Pancreas (tissue), 10 donors: ENCODE results near the gene HOXC12. TPM values are rescaled to one million over a fixed set of nuclear protein-coding genes. Genes with fewer than 3 reads are reported as not detected.

Source experiments
- ATAC-seq, 4 donors: fragments of 200-7000 bp; cut with Tn5 transposase; one replicate each; pipeline versions ENCODE4 v1.8.0 to v1.9.1; 2020; ENCODE audit warnings: mild to moderate bottlenecking in 4 of 4, moderate library complexity in 4 of 4
- DNase-seq, 6 donors: peaks; one replicate each; pipeline ENCODE4 v3.0.0-alpha.2; 2020
- FAIRE-seq: peaks from 2 replicates; lab custom pipeline; 2012; peaks lifted over from hg19 to GRCh38; lab: Jason Lieb, UNC
- H3K27ac ChIP-seq, 4 donors: fragments of 200-600 bp; sonication (generic); 1 replicate in 3 of 4; 2 replicates in 1 of 4; pipeline versions ENCODE4 v1.5.0 to v1.8.0; 2020
- H3K27me3 ChIP-seq, 4 donors: fragments of 200-600 bp; one replicate each; pipeline ENCODE4 v1.8.0; 2021
- H3K36me3 ChIP-seq, 3 donors: fragments of 200-600 bp; sonication (generic) in 1 of 3; one replicate each; pipeline versions ENCODE4 v1.5.0 to v1.8.0; 2020 to 2021
- H3K4me1 ChIP-seq, 3 donors: fragments of 200-600 bp; one replicate each; pipeline ENCODE4 v1.8.0; 2021
- H3K4me3 ChIP-seq, 4 donors: fragments of 200-600 bp; sonication (generic) in 2 of 4; one replicate each; pipeline versions ENCODE4 v1.5.0 to v1.8.0; 2020 to 2021
- H3K9me3 ChIP-seq, 4 donors: fragments of 200-600 bp; one replicate each; pipeline ENCODE4 v1.8.0; 2021
- WGBS, 2 donors: extraction: QIAGEN DNeasy Blood & Tissue Kit; methylation state at CpG; one replicate each; pipeline ENCODE4 v1.1.7; 2013; 5-methylcytosine and 5-hydroxymethylcytosine counted together
- intact Hi-C, 3 donors: fragments of 100-400 bp; cut with DNase I; formaldehyde crosslinking; loops; one replicate each; pipeline versions ENCODE4 v1.11.1 to v1.14.2; 2022
- polyA plus RNA-seq, 2 donors: library from polyadenylated mRNA; stranded (reverse); fragments of 200-250 nt; gene quantifications; one replicate each; pipeline ENCODE4 v1.2.3, GENCODE V29; 2013
- total RNA-seq, 6 donors: library from RNA; stranded (reverse); fragmentation: NEBNext Ultra II Directional in 4 of 6; extraction: Animal tissue kit (Norgen Biotek cat#: 25700) in 4 of 6; gene quantifications; one replicate each; pipeline versions ENCODE4 v1.2.1 to v1.2.4, GENCODE V29; 2021 to 2023
- TF ChIP-seq, protein P1 (sequence below), 4 donors: fragments of 200-600 bp; sonication (generic) in 3 of 4; IDR thresholded peaks; one replicate each; pipeline versions ENCODE4 v1.5.0 to v1.8.0; 2021; ENCODE audit warnings: antibody characterized with exemption in 4 of 4
- donor health status: healthy with polysubstance abuse.
- donor health status: DM: no; HTN: no; CAD: no; lungs with moderate emphysema.
- donor health status: DM: no; HTN: no; CAD: no.
- donor health status: control.
- donor health status: control.
- donor health status: Bipolar disorder and iron deficiency.
- donor health status: DM: yes; HTN: yes; CAD: no.
- donor health status: DM: no; HTN: no; CAD: no.
- donor health status: DM: no; HTN: no; CAD: no.
- donor health status: DM: yes; HTN: yes; CAD: no.

The HOXC12 gene
- total and polyA plus RNA-seq, 8 donors: not detected

DNA sequence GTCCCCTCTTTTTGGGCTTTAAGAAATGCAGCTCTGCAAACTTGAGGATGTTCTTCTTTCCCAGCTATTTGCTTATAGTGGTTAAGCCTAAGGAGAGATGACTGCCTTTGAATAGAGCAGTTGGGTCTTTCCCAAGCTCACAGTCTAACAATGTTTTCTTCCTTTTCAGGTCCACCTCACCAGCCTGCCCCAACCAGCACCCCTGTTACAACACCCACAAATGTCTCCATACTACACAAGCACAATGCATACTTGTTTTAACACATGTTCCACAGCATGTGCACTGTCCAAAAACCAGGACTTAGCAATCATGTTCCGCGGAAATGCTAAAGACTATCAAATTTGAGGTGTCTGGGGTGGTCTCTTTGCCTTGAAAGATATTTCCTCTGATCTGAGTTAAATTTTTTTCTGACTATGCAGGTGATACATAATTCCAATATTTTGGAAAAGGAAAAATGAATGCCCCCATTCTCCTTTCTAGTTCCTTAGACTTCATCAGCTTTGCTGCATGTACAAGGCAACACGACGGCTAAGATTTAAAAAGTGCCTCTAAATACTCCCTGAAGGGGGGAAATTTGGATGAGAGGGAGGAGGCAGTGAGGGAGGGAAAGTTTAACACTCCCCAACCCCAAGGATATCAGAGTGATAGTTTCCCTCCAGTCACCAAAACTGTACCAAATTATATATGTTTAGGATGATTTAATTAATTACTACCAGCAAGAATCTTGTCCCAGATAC, 22.7 kb upstream of the HOXC12 start:
- TF ChIP-seq, protein P1, sequence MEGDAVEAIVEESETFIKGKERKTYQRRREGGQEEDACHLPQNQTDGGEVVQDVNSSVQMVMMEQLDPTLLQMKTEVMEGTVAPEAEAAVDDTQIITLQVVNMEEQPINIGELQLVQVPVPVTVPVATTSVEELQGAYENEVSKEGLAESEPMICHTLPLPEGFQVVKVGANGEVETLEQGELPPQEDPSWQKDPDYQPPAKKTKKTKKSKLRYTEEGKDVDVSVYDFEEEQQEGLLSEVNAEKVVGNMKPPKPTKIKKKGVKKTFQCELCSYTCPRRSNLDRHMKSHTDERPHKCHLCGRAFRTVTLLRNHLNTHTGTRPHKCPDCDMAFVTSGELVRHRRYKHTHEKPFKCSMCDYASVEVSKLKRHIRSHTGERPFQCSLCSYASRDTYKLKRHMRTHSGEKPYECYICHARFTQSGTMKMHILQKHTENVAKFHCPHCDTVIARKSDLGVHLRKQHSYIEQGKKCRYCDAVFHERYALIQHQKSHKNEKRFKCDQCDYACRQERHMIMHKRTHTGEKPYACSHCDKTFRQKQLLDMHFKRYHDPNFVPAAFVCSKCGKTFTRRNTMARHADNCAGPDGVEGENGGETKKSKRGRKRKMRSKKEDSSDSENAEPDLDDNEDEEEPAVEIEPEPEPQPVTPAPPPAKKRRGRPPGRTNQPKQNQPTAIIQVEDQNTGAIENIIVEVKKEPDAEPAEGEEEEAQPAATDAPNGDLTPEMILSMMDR (IDR thresholded peaks at IDR 0.05): no peak
- 35 to 48% methylated on average over 4 of the region's 4 CpGs for WGBS, 2 donors
- no peak overlapping the region for H3K4me3 ChIP-seq
- DNase-seq (no peak), ATAC-seq (no peak), FAIRE-seq (no peak)
- no peak overlapping the region for H3K27ac ChIP-seq
- H3K4me1 ChIP-seq: no peaks in the 10 kb centered on the region
- H3K9me3 ChIP-seq: no peaks in the 10 kb centered on the region
- peaks cover 3 to 74% (median 11%) of the 10 kb centered on the region in 4 donors for H3K27me3 ChIP-seq
- no peaks in the 10 kb centered on the region for H3K36me3 ChIP-seq
- intact Hi-C loops: no loop called here

DNA sequence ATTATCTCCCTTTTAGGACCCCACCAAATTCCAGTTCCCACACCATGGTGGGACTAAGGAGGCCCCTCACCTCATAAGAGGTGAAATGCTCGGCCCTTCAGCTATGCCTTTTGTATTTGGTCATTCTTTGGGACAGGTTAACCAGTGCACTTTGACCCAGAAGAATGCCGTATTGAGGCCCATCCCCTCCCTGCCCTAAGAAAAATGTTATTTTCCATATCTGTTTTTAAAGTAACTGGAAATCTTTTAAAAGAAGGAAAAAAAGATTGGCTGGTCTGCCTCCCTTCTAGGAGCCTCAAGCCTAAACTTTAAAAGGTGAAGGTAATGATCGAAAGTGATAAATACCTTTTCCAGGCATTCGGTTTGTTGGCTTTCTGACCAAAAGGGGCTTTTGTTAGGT, 21.8 kb upstream of the HOXC12 start:
- Histone ChIP-seq H3K27ac (no peak overlapping the region), H3K9me3 (no peaks in the 10 kb centered on the region), H3K4me3 (no peak overlapping the region), H3K4me1 (no peaks in the 10 kb centered on the region), H3K27me3 (peaks cover 1 to 73% (median 12%) of the 10 kb centered on the region in 4 donors), H3K36me3 (no peaks in the 10 kb centered on the region)
- DNase-seq (no peak), FAIRE-seq (no peak), ATAC-seq (no peak)
- intact Hi-C loops: no loop called here
- TF ChIP-seq, protein P1 (IDR thresholded peaks at IDR 0.05): no peak
- 57 to 59% methylated on average over 4 of the region's 4 CpGs for WGBS, 2 donors

DNA sequence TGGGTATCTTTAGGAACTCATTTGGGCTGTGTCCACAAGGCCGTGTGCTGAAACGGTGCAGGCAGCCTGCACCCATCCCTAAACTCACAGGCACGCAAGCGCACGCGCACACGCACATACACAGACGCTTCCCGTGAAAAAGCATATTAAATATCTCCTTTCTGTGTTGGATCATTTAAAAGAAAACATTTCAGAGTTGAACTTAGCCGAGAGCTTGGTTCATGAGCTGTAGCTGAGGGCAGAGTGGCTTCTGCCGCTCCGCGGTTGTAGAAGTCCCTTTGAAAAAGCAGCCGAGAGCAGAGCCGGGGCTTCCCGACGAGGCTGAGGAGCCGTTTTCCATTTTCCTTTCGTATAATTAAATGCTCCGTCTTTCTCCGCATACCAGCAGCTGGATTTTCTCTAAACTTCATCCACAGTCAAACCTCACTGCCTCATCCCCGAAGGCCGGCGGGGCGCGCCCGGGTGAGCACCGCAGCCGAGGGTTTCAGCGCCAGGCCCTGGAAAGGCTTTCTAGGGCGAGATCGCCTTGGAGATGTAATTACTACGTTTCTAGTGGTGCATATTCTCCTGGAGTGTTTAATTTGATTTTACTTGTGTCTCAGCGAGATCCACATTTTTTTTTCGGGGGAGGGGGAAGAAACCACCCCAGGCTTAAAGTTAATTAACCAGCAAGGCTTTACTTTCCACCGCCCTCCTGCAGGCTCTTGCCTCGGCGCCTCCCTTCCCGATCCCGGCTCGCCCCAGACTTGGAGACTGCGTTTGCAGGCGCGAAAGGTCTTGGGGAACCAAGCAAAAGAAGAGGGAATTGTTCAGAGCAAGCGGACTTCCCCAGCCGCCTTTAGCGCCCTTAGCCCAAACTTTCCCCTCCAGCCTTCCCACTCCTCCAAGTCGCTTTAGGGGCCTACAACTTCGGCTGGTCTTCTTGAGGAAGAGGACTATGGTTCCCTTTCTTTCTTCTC, 19.0 kb upstream of the HOXC12 start:
- H3K36me3 ChIP-seq: no peaks in the 10 kb centered on the region
- no peak for FAIRE-seq
- H3K4me3 ChIP-seq: no peak overlapping the region
- TF ChIP-seq, protein P1 (IDR thresholded peaks at IDR 0.05): no peak
- no peak for ATAC-seq
- intact Hi-C loops: no loop called here
- H3K9me3 ChIP-seq: no peaks in the 10 kb centered on the region
- no peaks in the 10 kb centered on the region for H3K4me1 ChIP-seq
- no peak for DNase-seq
- peaks cover 4 to 59% (median 18%) of the 10 kb centered on the region in 4 donors for H3K27me3 ChIP-seq
- WGBS, 2 donors: 9 to 10% methylated on average over 49 of the region's 49 CpGs
- no peak overlapping the region for H3K27ac ChIP-seq

DNA sequence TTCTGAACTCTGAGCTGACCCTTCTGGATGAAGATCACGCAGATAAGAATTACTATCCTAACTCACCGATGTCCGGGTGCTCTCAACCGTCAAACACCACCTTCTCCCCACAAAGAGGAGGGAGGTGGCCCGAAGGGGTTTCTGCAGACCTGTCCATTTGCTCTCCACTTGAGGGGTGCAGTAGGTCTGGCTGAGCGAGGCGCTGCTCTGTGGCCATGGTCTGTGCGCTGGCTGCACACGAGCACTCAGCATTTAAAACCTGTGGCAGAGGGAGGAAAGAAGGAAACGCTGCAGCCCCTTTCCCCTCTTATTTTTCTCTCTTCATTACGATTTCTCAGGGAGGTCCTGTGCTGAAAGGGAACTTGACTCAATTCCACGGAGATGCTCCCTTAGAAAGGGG, 17.6 kb upstream of the HOXC12 start:
- DNase-seq: no peak
- H3K4me3 ChIP-seq: no peak overlapping the region
- no peak overlapping the region for H3K27ac ChIP-seq
- no peak for ATAC-seq
- 12 to 13% methylated on average over 12 of the region's 12 CpGs for WGBS, 2 donors
- H3K36me3 ChIP-seq: no peaks in the 10 kb centered on the region
- intact Hi-C loops: no loop called here
- TF ChIP-seq, protein P1 (IDR thresholded peaks at IDR 0.05): no peak
- no peaks in the 10 kb centered on the region for H3K9me3 ChIP-seq
- H3K27me3 ChIP-seq: peaks cover 0 to 55% (median 15%) of the 10 kb centered on the region in 4 donors
- FAIRE-seq: no peak
- H3K4me1 ChIP-seq: no peaks in the 10 kb centered on the region
